ENCODE measurements around the gene MAPK8. TPM values are rescaled to one million over a fixed set of nuclear protein-coding genes. Genes with fewer than 3 reads are reported as not detected.

Gene MAPK8
- total RNA-seq, 4 donors from 2014 or later = 27.4 to 43.5 (median 36.5) TPM

- no peak for DNase-seq
- intact Hi-C loops (cut with DNase I) = no loop called here
- TF ChIP-seq CTCF (IDR thresholded peaks at IDR 0.05) = no peak
- TF ChIP-seq POLR2A (IDR thresholded peaks at IDR 0.05) = no peak
- Histone ChIP-seq H3K36me3 (peaks cover 0 to 4% (median 0%) of the 10 kb centered on the region in 3 donors), H3K4me3 (no peak overlapping the region), H3K27me3 (no peaks in the 10 kb centered on the region), H3K4me1 (no peaks in the 10 kb centered on the region), H3K9me3 (no peaks in the 10 kb centered on the region), H3K27ac (no peak overlapping the region)
Observed at GRCh38 chr10:48382982-48383381, 76.5 kb downstream of the MAPK8 start.

- H3K9me3 ChIP-seq = no peaks in the 10 kb centered on the region
- H3K27ac ChIP-seq = no peak overlapping the region
- no peaks in the 10 kb centered on the region for H3K27me3 ChIP-seq
- intact Hi-C loops (cut with DNase I) = no loop called here
- no peak overlapping the region for H3K4me3 ChIP-seq
- H3K36me3 ChIP-seq = peaks cover 0 to 4% (median 0%) of the 10 kb centered on the region in 3 donors
- no peak for DNase-seq
- no peaks in the 10 kb centered on the region for H3K4me1 ChIP-seq
- TF ChIP-seq POLR2A (IDR thresholded peaks at IDR 0.05) = no peak
- no peak for TF ChIP-seq CTCF (IDR thresholded peaks at IDR 0.05)
Observed at GRCh38 chr10:48383393-48383792, 76.9 kb downstream of the MAPK8 start.

GRCh38 chr10:48384699-48384982 is 78.2 kb downstream of the MAPK8 start:
- Histone ChIP-seq H3K4me3 (no peak overlapping the region), H3K27me3 (no peaks in the 10 kb centered on the region), H3K36me3 (peaks cover 0 to 4% (median 0%) of the 10 kb centered on the region in 3 donors), H3K9me3 (no peaks in the 10 kb centered on the region), H3K4me1 (peaks cover 0 to 5% (median 5%) of the 10 kb centered on the region in 3 donors), H3K27ac (no peak overlapping the region)
- TF ChIP-seq CTCF (IDR thresholded peaks at IDR 0.05) = no peak
- no peak for TF ChIP-seq POLR2A (IDR thresholded peaks at IDR 0.05)
- intact Hi-C loops (cut with DNase I) = no loop called here
- DNase-seq = no peak

GRCh38 chr10:48389272-48389671 is 82.8 kb downstream of the MAPK8 start:
- no peaks in the 10 kb centered on the region for H3K9me3 ChIP-seq
- TF ChIP-seq POLR2A (IDR thresholded peaks at IDR 0.05) (no peak), CTCF (IDR thresholded peaks at IDR 0.05) (no peak)
- 75 to 87% methylated on average over 2 of the region's 2 CpGs for WGBS, 2 donors
- intact Hi-C loops (cut with DNase I) = no loop called here
- H3K4me3 ChIP-seq = no peak overlapping the region
- H3K27ac ChIP-seq = no peak overlapping the region
- no peak for DNase-seq
- peaks cover 0 to 27% (median 5%) of the 10 kb centered on the region in 3 donors for H3K4me1 ChIP-seq
- no peaks in the 10 kb centered on the region for H3K36me3 ChIP-seq
- no peaks in the 10 kb centered on the region for H3K27me3 ChIP-seq

GRCh38 chr10:48389846-48390557 is 83.5 kb downstream of the MAPK8 start:
- H3K27ac ChIP-seq = no peak overlapping the region
- no peak for DNase-seq
- H3K4me1 ChIP-seq = peaks cover 0 to 27% (median 5%) of the 10 kb centered on the region in 3 donors
- H3K27me3 ChIP-seq = no peaks in the 10 kb centered on the region
- H3K4me3 ChIP-seq = no peak overlapping the region
- intact Hi-C loops (cut with DNase I) = no loop called here
- TF ChIP-seq CTCF (IDR thresholded peaks at IDR 0.05) (no peak), POLR2A (IDR thresholded peaks at IDR 0.05) (no peak)
- no peaks in the 10 kb centered on the region for H3K9me3 ChIP-seq
- H3K36me3 ChIP-seq = no peaks in the 10 kb centered on the region
- WGBS, 2 donors = 94 to 95% methylated on average over 2 of the region's 2 CpGs
